GM18858 (cell line): Measurements from ENCODE around the gene CD300LB.
"Not testable (repeated sequence)": the region's sequence is repeated elsewhere in the genome, so short reads cannot be mapped to it uniquely, and the experiment has no call there.

ENCODE experiments used
- ATAC-seq: cut with Tn5 transposase; IDR thresholded peaks from one replicate; pipeline ENCODE4 v1.9.1; 2021; ENCODE audit not compliant: unreplicated experiment

CD300LB gene

GRCh38 chr17:74527081-74527480 lies 4.2 kb downstream of the CD300LB start:
- no peak for ATAC-seq

GRCh38 chr17:74526681-74527080 lies 4.6 kb downstream of the CD300LB start:
- no peak for ATAC-seq

- no peak for ATAC-seq
These were observed 5.4 kb downstream of the CD300LB start for GRCh38 chr17:74525781-74526288.

- no peak for ATAC-seq
These were observed 5.9 kb downstream of the CD300LB start for GRCh38 chr17:74525465-74525725.

- ATAC-seq = no peak
These were observed 6.4 kb downstream of the CD300LB start for GRCh38 chr17:74524653-74525464.

- no peak for ATAC-seq
These were observed 8.0 kb downstream of the CD300LB start for GRCh38 chr17:74523308-74523707.

- ATAC-seq = no peak
These were observed 8.7 kb downstream of the CD300LB start for GRCh38 chr17:74522381-74523105.

- no peak for ATAC-seq
These were observed 9.5 kb downstream of the CD300LB start for GRCh38 chr17:74521701-74522201.

- ATAC-seq = no peak
These were observed 10.3 kb downstream of the CD300LB start for GRCh38 chr17:74520790-74521480.

GRCh38 chr17:74520016-74520434 lies 11.2 kb downstream of the CD300LB start:
- ATAC-seq = no peak

- not testable (repeated sequence) for ATAC-seq
These were observed 12.8 kb downstream of the CD300LB start for GRCh38 chr17:74518413-74518981.

- ATAC-seq = no peak
These were observed 14.5 kb downstream of the CD300LB start for GRCh38 chr17:74516561-74517328.

GRCh38 chr17:74515941-74516340 lies 15.3 kb downstream of the CD300LB start:
- ATAC-seq = no peak

GRCh38 chr17:74514632-74515334 lies 16.5 kb downstream of the CD300LB start:
- ATAC-seq = no peak

- no peak for ATAC-seq
These were observed 17.2 kb downstream of the CD300LB start for GRCh38 chr17:74513987-74514631.

- peak; percentile 52 for ATAC-seq
These were observed 18.6 kb downstream of the CD300LB start for GRCh38 chr17:74512624-74513091.

- ATAC-seq = no peak
These were observed 19.2 kb downstream of the CD300LB start for GRCh38 chr17:74512036-74512435.

- no peak for ATAC-seq
These were observed 23.1 kb downstream of the CD300LB start for GRCh38 chr17:74508156-74508555.

GRCh38 chr17:74503949-74504348 lies 27.3 kb downstream of the CD300LB start:
- not testable (repeated sequence) for ATAC-seq
